Measurements from ENCODE around the gene FAM163B.
A peak's percentile ranks its signal among the peaks of the same experiment; 100 is the strongest.

FAM163B gene

GRCh38 chr9:133618726-133619125 is 9.5 kb upstream of the FAM163B start:
- no peak for DNase-seq (ENCODE audit: low read depth in 3 of 3, low spot score in 1 of 3)

- no peak for DNase-seq (ENCODE audit: low read depth in 3 of 3, low spot score in 1 of 3)
Measured at GRCh38 chr9:133616643-133617405, 7.6 kb upstream of the FAM163B start.

DNA sequence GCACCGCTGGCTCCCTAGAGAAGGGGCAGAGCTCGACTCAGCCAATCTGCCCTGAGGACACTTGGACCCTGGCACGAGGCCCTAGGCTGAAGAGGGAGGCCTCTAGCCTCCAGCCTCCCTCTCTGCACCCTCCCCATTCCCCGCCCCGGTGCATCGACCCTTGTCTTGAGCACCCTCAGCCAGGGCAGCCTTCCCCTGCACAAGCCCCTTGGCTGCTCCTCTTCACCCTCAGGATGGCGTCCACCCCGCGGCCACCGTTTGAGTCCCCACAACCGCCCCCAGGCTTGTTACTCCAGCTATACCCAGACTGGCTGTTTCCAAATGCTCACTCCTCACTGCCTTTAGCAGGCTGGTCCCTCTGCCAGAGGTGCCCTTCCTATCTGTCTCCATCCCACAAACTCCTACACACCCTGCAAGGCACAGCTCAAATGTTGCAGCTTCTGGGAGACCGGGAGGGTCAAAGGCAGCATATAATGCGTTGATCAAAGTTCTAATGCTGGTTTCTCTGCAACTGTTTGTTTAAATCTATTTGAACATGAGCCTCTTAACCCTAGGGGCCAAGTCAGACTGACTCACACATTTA is 6.5 kb upstream of the FAM163B start:
- DNase-seq (ENCODE audit: low read depth in 3 of 3, low spot score in 1 of 3): no peak

GRCh38 chr9:133615186-133615585 is 6.0 kb upstream of the FAM163B start:
- DNase-seq (ENCODE audit: low read depth in 3 of 3, low spot score in 1 of 3): no peak

- DNase-seq (ENCODE audit: low read depth in 3 of 3, low spot score in 1 of 3): no peak
Measured at GRCh38 chr9:133614678-133615077, 5.5 kb upstream of the FAM163B start.

GRCh38 chr9:133614056-133614455 is 4.9 kb upstream of the FAM163B start:
- DNase-seq (ENCODE audit: low read depth in 3 of 3, low spot score in 1 of 3): no peak

DNA sequence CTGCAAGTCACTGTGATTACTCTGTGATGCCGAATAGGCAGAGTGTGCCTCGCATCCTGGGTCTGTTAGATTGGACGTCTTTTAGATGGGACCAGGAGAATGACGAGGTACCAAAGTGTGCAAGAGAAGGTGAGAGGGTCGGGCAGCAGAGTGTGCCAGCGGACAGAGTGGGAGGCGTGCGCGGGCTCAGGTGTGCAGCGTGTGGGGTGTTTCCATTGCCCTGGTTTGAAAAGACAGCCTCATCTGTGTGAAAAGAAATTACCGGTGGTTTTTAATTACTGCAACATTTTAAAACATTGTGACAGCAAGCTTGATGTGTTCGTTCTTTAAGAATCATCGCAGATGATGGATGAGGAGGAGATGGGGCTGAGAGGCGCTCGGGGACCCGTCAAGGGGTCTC is 4.2 kb upstream of the FAM163B start:
- DNase-seq (ENCODE audit: low read depth in 3 of 3, low spot score in 1 of 3): no peak

GRCh38 chr9:133612816-133613215 is 3.6 kb upstream of the FAM163B start:
- DNase-seq (ENCODE audit: low read depth in 3 of 3, low spot score in 1 of 3): no peak

- DNase-seq (ENCODE audit: low read depth in 3 of 3, low spot score in 1 of 3): no peak
Measured at GRCh38 chr9:133612051-133612450, 2.9 kb upstream of the FAM163B start.

DNA sequence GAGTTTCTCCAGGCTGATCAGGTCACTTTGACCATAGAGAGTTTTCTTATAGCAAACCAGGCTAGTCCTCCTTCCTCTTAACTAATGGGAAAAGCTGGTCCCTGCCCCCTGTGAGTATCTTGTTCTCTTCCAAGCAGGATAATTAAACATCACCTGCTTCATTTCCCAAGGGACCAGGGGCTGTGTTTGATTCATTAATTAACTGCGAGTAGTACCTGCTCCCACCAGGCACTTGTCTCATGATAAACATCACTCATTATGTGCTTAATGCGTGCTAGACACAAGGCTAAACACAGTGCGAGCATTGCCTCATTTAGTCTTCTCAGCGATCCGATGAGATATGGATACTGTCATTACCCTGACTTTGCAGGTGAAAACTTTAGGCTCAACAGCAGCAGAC is 1.7 kb upstream of the FAM163B start:
- no peak for DNase-seq (ENCODE audit: low read depth in 3 of 3, low spot score in 1 of 3)

DNA sequence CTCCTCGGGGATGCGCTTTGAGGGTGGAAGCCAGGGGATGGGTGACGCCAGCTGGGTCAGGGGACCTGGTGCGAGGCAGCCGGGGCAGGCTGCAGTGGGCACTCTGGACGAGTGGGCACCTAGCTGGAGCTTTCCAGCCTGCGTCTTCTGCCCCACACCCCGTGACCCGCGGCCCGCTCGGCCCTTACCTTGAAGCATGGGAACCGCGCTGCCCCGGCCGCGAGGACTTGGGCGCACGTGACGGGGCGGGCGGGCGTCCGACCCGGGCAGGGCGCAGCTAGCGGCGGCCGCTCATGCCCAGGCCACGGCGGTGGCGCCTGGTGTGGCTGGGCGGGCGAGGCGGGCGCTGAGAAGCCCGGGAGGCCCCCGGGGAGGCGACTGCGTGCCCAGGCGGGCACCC is 300 bp downstream of the FAM163B start:
- DNase-seq (ENCODE audit: low read depth in 3 of 3, low spot score in 1 of 3): no peak

DNA sequence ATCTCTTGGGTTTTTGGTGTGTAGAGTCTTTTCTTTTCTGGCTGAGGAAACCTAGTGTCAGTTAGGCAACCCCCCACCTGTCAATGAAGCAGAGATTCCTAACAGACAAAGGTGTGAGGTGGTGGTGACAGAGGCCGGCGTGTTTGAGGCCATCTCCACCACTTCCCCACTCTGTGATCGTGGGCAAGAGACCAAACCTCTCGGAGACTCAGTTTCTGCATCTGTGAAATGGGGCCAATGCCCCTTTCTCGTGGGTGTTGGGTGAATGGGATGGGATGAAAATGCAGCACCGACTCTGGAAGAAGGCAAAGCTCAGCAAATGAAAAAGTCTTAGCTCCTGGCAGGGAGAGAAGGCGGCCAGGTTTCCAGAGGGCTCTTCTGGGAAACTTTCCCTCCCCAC is 807 bp downstream of the FAM163B start:
- no peak for DNase-seq (ENCODE audit: low read depth in 3 of 3, low spot score in 1 of 3)

- DNase-seq (ENCODE audit: low read depth in 3 of 3, low spot score in 1 of 3): no peak
Measured at GRCh38 chr9:133607976-133608375, 1.2 kb downstream of the FAM163B start.

GRCh38 chr9:133607381-133607780 is 1.8 kb downstream of the FAM163B start:
- no peak for DNase-seq (ENCODE audit: low read depth in 3 of 3, low spot score in 1 of 3)

- DNase-seq (ENCODE audit: low read depth in 3 of 3, low spot score in 1 of 3): no peak
Measured at GRCh38 chr9:133606708-133607025, 2.5 kb downstream of the FAM163B start.

DNA sequence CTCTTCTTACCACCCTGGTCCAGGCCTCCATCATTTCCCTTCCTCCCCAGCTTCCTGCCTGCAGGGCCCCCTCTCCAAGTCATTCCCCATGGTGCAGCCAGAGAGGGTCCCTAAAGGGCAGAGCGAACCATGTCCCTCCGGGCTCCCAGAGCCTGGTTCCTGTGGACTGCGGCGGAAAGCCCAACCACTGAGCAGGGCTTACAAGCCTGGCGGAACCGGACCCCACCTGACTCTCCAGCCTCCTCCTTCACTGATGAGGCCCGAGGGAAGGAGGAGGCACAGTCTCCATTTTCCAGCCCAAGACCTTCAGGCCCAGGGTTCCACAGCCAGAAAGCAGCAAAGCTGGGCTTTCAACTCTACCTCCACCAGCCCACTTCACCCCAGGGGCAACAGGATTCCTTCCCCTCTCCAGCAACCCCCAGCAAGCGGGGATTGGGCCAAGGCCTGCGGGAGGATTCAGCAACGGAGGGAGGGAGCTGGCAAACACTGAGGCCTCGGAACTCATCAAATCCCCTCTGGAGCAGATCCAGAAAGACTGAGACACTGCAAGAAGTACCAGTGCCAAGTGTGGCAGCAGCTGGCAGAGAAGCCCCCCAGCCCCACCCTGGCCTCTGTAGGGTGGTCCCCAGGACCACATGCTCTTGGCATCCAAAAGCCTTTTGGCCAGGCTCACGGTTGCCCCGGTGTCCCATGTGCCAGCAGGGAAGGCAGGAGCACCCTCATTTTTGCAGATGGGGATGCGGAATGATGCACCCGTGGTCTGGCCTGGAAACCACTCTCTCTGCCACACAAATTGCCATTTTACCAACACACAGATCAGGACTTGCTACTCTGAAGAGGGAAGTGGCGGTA is 3.1 kb downstream of the FAM163B start:
- DNase-seq (ENCODE audit: low read depth in 3 of 3, low spot score in 1 of 3): no peak

DNA sequence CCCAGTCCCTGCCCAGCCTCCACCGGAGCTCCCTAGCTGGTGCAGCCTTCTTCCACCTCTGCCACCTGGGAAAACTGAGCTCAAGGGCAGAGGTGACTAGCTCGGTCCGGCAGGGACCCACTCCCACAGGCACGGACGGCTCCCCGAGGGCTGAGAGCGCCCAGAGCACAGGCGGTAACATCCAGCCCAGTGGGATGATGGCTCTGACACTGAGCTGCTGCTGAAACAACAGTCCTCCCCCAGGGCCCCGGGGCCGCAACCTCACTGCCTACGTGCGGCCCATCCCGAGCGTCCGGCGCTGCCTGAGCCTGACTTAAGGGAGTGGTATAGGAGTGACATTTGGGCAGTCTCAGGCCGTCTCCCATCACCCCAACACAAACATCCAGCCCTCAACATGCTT is 3.7 kb downstream of the FAM163B start:
- no peak for DNase-seq (ENCODE audit: low read depth in 3 of 3, low spot score in 1 of 3)

- no peak for DNase-seq (ENCODE audit: low read depth in 3 of 3, low spot score in 1 of 3)
Measured at GRCh38 chr9:133604856-133605255, 4.3 kb downstream of the FAM163B start.

GRCh38 chr9:133604214-133604613 is 5.0 kb downstream of the FAM163B start:
- peak in 2 of 3 donors; percentile 9 to 13 for DNase-seq (ENCODE audit: low read depth in 3 of 3, low spot score in 1 of 3)

DNA sequence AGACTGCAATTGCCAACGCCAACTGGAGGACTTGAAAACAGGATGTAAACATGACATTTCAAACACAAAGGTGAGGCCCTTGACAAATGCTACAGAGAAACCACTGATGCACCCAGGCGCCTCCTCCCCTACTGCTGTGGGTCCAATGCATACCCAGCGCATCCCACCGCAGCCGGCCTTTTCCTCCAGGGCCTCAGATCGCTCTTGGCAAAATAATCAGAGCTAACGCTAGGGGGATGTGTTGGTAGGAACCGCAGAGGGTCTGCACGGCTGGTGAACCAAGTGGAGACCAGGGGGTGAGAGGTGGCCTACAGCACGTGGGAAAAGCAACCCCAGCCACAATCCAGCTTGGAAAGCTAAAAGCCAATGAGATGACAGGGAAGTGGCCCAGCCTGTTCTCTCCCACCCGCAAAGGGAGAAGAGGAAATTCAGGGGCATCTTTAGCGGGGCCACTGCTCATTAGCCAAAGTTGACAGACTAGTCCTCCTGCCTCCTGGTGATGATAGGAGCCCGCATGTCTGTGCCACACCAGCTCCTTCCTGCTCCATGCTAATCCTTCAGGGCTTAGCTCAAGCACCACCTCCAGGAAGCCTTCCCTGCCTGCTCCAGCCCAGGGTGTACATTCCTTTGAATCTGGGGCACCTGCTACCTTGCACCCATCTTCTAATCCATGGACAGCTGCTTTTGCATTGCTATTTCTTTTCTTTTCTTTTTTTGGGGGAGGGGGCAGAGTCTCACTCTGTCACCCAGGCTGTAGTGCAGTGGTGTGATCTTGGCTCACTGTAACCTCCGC is 5.9 kb downstream of the FAM163B start:
- DNase-seq (ENCODE audit: low read depth in 3 of 3, low spot score in 1 of 3): no peak

- DNase-seq (ENCODE audit: low read depth in 3 of 3, low spot score in 1 of 3): no peak
Measured at GRCh38 chr9:133602277-133602676, 6.9 kb downstream of the FAM163B start.

All from stimulated activated CD4-positive, alpha-beta T cell treated with anti-CD3 and anti-CD28 coated beads, TNF-alpha, amount 100 ng/mL, for 1 hour (primary cell).